ENCODE data around the gene PYGO1.

The PYGO1 gene

GRCh38 chr15:55632434-55632833 lies 44.3 kb upstream of the PYGO1 start:
- TF ChIP-seq EZH2phosphoT487 (IDR thresholded peaks at IDR 0.05; ENCODE audit: borderline replicate concordance) (no peak), CTCF (conservative IDR thresholded peaks at IDR 0.05; ENCODE audit: low read length) (no peak)
- H3K4me3 ChIP-seq (ENCODE audit: low read length, poor library complexity, severe bottlenecking): no peak overlapping the region
- H3F3A ChIP-seq (ENCODE audit: low read depth): no peaks in the 10 kb centered on the region

GRCh38 chr15:55630858-55631257 lies 42.7 kb upstream of the PYGO1 start:
- Histone ChIP-seq H3K9ac (ENCODE audit: low read depth, low read length, poor library complexity, severe bottlenecking) (no peak overlapping the region), H2AFZ (ENCODE audit: low read length) (peak overlapping the region; percentile 62), H3K4me2 (ENCODE audit: low read depth, low read length, poor library complexity, severe bottlenecking) (no peak overlapping the region), H3K4me1 (ENCODE audit: insufficient read depth, low read length, poor library complexity, severe bottlenecking) (no peaks in the 10 kb centered on the region), H4K20me1 (ENCODE audit: insufficient read depth, low read length, poor library complexity, severe bottlenecking) (no peaks in the 10 kb centered on the region), H3K36me3 (ENCODE audit: insufficient read depth, low read length) (no peaks in the 10 kb centered on the region), H3F3A (ENCODE audit: low read depth) (no peaks in the 10 kb centered on the region), H3K4me3 (ENCODE audit: low read length, poor library complexity, severe bottlenecking) (no peak overlapping the region), H3K9me3 (ENCODE audit: insufficient read depth, low read depth, low read length) (no peaks in the 10 kb centered on the region), H3K27me3 (ENCODE audit: insufficient read depth, low read length, poor library complexity, severe bottlenecking) (no peaks in the 10 kb centered on the region), H3K9me2 (replicated peaks; ENCODE audit: low read depth, low read length) (no peaks in the 10 kb centered on the region), H3K79me2 (ENCODE audit: insufficient read depth, low read length) (no peaks in the 10 kb centered on the region)
- TF ChIP-seq EZH2phosphoT487 (IDR thresholded peaks at IDR 0.05; ENCODE audit: borderline replicate concordance) (no peak), CTCF (conservative IDR thresholded peaks at IDR 0.05; ENCODE audit: low read length) (no peak)

More at GRCh38 chr15:55632434-55632833, 44.3 kb upstream of the PYGO1 start:
- no peaks in the 10 kb centered on the region for H3K9me2 ChIP-seq (replicated peaks; ENCODE audit: low read depth, low read length)
- H4K20me1 ChIP-seq (ENCODE audit: insufficient read depth, low read length, poor library complexity, severe bottlenecking): no peaks in the 10 kb centered on the region
- H3K9me3 ChIP-seq (ENCODE audit: insufficient read depth, low read depth, low read length): no peaks in the 10 kb centered on the region
- no peaks in the 10 kb centered on the region for H3K36me3 ChIP-seq (ENCODE audit: insufficient read depth, low read length)
- no peaks in the 10 kb centered on the region for H3K79me2 ChIP-seq (ENCODE audit: insufficient read depth, low read length)
- no peak overlapping the region for H2AFZ ChIP-seq (ENCODE audit: low read length)
- no peak overlapping the region for H3K4me2 ChIP-seq (ENCODE audit: low read depth, low read length, poor library complexity, severe bottlenecking)
- no peak overlapping the region for H3K9ac ChIP-seq (ENCODE audit: low read depth, low read length, poor library complexity, severe bottlenecking)
- no peaks in the 10 kb centered on the region for H3K27me3 ChIP-seq (ENCODE audit: insufficient read depth, low read length, poor library complexity, severe bottlenecking)
- no peaks in the 10 kb centered on the region for H3K4me1 ChIP-seq (ENCODE audit: insufficient read depth, low read length, poor library complexity, severe bottlenecking)

DNA sequence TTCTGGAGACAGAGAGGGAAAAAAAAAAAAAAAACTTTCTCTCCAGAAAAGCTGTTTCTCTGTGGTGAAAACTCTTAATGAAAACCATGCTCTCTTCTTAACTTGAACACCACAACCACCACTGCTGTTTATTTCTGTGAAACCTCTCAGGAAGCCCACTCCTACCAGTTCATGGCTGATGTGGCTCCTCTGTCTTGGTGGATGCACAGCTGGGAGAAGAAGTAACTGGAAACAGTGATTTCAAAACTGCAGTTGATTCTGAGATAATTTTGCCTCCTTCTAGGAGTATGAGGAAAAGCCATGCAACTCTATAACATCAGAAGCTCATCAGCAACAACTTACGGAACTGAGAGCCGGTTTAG lies 40.2 kb upstream of the PYGO1 start:
- H3K36me3 ChIP-seq (ENCODE audit: insufficient read depth, low read length): no peaks in the 10 kb centered on the region
- H4K20me1 ChIP-seq (ENCODE audit: insufficient read depth, low read length, poor library complexity, severe bottlenecking): no peaks in the 10 kb centered on the region
- H3K27me3 ChIP-seq (ENCODE audit: insufficient read depth, low read length, poor library complexity, severe bottlenecking): no peaks in the 10 kb centered on the region
- TF ChIP-seq EZH2phosphoT487 (IDR thresholded peaks at IDR 0.05; ENCODE audit: borderline replicate concordance) (no peak), CTCF (conservative IDR thresholded peaks at IDR 0.05; ENCODE audit: low read length) (peak; percentile 22; the same call in 1 of the 2 replicates)
- no peak overlapping the region for H3K4me2 ChIP-seq (ENCODE audit: low read depth, low read length, poor library complexity, severe bottlenecking)
- H2AFZ ChIP-seq (ENCODE audit: low read length): peak overlapping the region; percentile 84
- no peak overlapping the region for H3K9ac ChIP-seq (ENCODE audit: low read depth, low read length, poor library complexity, severe bottlenecking)
- no peaks in the 10 kb centered on the region for H3K9me2 ChIP-seq (replicated peaks; ENCODE audit: low read depth, low read length)
- no peak overlapping the region for H3K4me3 ChIP-seq (ENCODE audit: low read length, poor library complexity, severe bottlenecking)
- no peaks in the 10 kb centered on the region for H3F3A ChIP-seq (ENCODE audit: low read depth)
- no peaks in the 10 kb centered on the region for H3K4me1 ChIP-seq (ENCODE audit: insufficient read depth, low read length, poor library complexity, severe bottlenecking)
- H3K9me3 ChIP-seq (ENCODE audit: insufficient read depth, low read depth, low read length): no peaks in the 10 kb centered on the region
- no peaks in the 10 kb centered on the region for H3K79me2 ChIP-seq (ENCODE audit: insufficient read depth, low read length)
